ENCODE data around the gene SV2B.

SV2B gene

GRCh38 chr15:91196768-91197167 lies 96.7 kb downstream of the SV2B start:
- H3K4me3 ChIP-seq (ENCODE audit: low read depth, low read length) = no peak overlapping the region
- DNase-seq (ENCODE audit: low read depth) = no peak
- no peak for TF ChIP-seq CTCF (conservative IDR thresholded peaks at IDR 0.05; ENCODE audit: low read depth, low read length)

- DNase-seq (ENCODE audit: low read depth) = no peak
- no peak overlapping the region for H3K4me3 ChIP-seq (ENCODE audit: low read depth, low read length)
- no peak for TF ChIP-seq CTCF (conservative IDR thresholded peaks at IDR 0.05; ENCODE audit: low read depth, low read length)
These were observed 99.5 kb downstream of the SV2B start for GRCh38 chr15:91199511-91199910.

GRCh38 chr15:91200101-91200754 lies 100.2 kb downstream of the SV2B start:
- no peak for TF ChIP-seq CTCF (conservative IDR thresholded peaks at IDR 0.05; ENCODE audit: low read depth, low read length)
- DNase-seq (ENCODE audit: low read depth) = no peak

DNA sequence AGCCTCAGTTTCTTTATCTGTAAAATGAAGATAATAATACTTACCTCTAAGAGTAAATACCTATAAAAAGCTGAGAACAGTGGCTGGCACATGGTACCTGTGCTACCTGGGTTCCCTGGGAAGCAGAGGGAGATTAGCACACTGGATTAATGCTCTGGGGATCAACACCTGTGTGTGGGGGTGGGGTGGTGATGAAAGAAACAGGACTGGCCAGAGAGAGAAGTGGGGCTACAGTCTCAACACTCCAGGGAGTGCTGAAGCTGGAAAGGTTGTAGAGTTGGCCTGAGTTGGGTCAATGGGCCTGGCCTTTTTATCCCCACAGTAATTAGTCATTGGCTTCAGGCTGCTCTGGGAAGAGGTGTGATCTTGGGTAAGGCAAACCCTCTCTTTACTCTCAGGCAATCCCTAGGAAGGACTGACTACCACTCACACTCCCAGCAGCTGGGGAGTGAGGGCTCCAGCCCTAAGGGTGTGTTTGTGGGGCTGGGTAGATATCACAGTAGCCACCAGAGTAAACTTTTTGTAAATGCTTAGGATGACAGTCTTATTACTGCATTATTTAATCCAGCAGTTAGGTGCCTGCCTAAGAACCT lies 102.5 kb downstream of the SV2B start:
- TF ChIP-seq CTCF (conservative IDR thresholded peaks at IDR 0.05; ENCODE audit: low read depth, low read length) = no peak
- H3K4me3 ChIP-seq (ENCODE audit: low read depth, low read length) = no peak overlapping the region
- no peak for DNase-seq (ENCODE audit: low read depth)

More at GRCh38 chr15:91200101-91200754, 100.2 kb downstream of the SV2B start:
- H3K4me3 ChIP-seq (ENCODE audit: low read depth, low read length) = no peak overlapping the region

DNA sequence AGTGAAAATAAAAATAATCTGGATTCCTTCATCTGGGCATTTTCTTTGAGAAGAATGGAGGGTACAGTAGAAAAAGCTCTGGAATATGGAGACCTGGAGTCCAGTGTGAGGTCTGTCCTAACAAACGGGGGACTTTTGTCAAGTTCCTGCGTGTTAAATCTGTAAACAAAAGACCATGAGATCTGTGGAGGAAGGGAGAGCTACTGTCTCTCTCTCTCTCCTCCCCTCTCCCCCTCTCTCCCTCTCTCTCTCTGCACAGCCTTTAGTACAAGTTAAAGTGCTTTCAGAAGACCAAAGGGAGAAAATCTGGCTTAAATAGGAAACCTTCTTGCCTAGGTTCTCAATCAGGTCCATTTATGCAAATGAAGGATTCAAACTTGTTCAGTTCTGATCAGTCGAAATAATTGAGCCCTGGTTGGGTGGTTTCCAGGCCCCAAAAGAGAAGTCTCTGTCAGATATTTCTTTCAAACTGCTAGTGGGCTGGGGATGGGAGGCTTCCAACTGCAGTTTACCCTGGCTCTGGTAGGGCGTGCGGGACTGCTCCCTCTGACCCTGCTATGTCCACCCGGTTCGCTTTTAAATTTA lies 103.7 kb downstream of the SV2B start:
- DNase-seq (ENCODE audit: low read depth) = no peak
- H3K4me3 ChIP-seq (ENCODE audit: low read depth, low read length) = no peak overlapping the region
- no peak for TF ChIP-seq CTCF (conservative IDR thresholded peaks at IDR 0.05; ENCODE audit: low read depth, low read length)

DNA sequence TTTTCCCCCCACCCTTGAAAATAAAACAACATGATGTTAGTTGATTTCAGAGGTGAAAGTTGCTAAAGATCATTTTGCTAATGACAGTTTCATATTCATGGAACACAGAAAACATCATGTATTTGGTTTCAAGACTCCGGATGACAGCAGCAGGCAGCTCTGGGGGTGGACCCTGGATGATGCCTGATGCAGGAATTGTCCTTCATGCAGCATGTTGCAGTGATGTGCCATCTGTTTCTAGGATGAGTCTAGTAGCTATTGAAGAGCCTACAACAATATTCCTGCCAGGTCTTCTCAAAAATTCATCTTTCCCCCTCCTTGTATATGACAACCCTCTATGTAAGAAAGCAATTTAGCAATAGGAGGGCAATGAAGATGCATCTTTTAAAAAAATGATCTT lies 108.3 kb downstream of the SV2B start:
- DNase-seq (ENCODE audit: low read depth) = no peak
- TF ChIP-seq CTCF (conservative IDR thresholded peaks at IDR 0.05; ENCODE audit: low read depth, low read length) = no peak
- no peak overlapping the region for H3K4me3 ChIP-seq (ENCODE audit: low read depth, low read length)

DNA sequence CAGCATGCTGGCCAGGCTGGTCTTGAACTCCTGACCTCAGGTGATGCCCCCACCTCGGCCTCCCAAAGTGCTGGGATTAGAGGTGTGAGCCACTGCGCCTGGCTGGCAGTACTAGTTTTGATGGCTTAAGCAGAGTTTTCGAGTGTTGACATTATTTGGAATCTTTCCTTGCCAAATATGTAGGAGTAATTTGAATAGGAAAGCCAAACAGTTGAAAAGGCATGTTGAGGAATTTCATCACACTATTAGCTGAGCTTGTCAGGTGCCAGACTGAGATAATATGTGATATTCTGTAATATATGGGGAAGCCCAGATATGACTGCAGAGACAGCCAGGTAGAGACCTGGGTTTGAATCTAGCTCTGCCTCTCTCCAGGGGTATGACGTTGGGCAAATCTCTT lies 109.3 kb downstream of the SV2B start:
- H3K4me3 ChIP-seq (ENCODE audit: low read depth, low read length) = no peak overlapping the region
- DNase-seq (ENCODE audit: low read depth) = no peak
- TF ChIP-seq CTCF (conservative IDR thresholded peaks at IDR 0.05; ENCODE audit: low read depth, low read length) = no peak
